OCI-LY1 (cell line): ENCODE data around the gene NTSR1.

ENCODE experiments used
- EZH2 ChIP-seq: fragments of 200-600 bp; sonication (generic), shearing (Covaris generic); IDR thresholded peaks from 2 replicates; pipeline ENCODE4 v1.8.0; 2017; ENCODE audit warnings: borderline replicate concordance, mixed run types, mild to moderate bottlenecking, antibody characterized with exemption, low read length, moderate library complexity, mixed read lengths
- TF ChIP-seq, protein P1 (sequence below): fragments of 200-600 bp; sonication (generic), shearing (Covaris generic); IDR thresholded peaks from 2 replicates; pipeline ENCODE4 v1.5.1; 2017; ENCODE audit warnings: mild to moderate bottlenecking, antibody characterized with exemption, low read length, moderate library complexity, mixed read lengths

DNA sequence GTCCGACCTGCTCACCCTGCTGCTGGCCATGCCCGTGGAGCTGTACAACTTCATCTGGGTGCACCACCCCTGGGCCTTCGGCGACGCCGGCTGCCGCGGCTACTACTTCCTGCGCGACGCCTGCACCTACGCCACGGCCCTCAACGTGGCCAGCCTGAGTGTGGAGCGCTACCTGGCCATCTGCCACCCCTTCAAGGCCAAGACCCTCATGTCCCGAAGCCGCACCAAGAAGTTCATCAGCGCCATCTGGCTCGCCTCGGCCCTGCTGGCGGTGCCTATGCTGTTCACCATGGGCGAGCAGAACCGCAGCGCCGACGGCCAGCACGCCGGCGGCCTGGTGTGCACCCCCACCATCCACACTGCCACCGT is 885 bp downstream of the NTSR1 start:
- TF ChIP-seq, protein P1, sequence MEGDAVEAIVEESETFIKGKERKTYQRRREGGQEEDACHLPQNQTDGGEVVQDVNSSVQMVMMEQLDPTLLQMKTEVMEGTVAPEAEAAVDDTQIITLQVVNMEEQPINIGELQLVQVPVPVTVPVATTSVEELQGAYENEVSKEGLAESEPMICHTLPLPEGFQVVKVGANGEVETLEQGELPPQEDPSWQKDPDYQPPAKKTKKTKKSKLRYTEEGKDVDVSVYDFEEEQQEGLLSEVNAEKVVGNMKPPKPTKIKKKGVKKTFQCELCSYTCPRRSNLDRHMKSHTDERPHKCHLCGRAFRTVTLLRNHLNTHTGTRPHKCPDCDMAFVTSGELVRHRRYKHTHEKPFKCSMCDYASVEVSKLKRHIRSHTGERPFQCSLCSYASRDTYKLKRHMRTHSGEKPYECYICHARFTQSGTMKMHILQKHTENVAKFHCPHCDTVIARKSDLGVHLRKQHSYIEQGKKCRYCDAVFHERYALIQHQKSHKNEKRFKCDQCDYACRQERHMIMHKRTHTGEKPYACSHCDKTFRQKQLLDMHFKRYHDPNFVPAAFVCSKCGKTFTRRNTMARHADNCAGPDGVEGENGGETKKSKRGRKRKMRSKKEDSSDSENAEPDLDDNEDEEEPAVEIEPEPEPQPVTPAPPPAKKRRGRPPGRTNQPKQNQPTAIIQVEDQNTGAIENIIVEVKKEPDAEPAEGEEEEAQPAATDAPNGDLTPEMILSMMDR = no peak
- no peak for TF ChIP-seq EZH2
